Erythroblast (primary cell): ENCODE data around the gene C5orf58.

ENCODE experiments used
- GATA1 ChIP-seq: IDR thresholded peaks from 2 replicates; pipeline ENCODE4 v1.6.1; 2011; ENCODE audit warnings: low read depth, mild to moderate bottlenecking, control low read depth, low read length, moderate library complexity
- POLR2A ChIP-seq: IDR thresholded peaks from 2 replicates; pipeline ENCODE4 v1.6.1; 2011; ENCODE audit warnings: mild to moderate bottlenecking, low read length

DNA sequence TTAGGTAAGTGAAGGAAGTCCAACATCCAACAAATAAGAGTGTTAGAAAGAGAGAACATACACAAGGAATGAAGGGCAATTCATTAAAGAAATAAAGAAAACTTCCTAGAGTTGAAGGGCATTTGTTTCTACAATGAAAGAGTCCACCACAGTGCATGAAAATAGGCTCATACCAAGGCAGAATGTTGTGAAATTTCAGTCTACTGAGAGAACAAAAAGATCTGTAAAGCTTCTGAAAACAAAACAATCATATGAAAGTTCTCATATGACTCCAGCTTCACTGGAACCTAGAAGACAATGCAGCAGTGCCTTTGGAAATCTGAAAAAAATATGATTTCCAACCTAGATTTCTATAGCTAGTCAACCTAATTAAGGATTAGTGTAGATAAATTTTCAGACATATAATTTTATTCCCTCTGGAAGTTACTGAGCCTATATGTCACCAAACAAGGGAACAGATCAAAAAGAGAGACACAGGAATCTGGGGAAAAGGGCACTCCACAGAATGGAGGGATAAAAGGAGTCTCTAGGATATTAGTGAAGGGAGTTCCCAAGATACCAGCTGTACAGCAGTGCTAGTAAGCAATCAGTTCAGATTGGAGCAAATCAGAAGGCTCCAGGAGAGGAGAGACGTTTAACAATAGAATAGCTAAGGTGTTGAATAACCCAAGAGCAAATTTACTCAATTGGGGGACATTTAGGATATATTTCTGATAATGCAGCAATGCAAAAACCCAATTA lies 5.8 kb downstream of the C5orf58 start:
- TF ChIP-seq POLR2A = no peak
- TF ChIP-seq GATA1 = no peak
